ENCODE measurements around the gene FAM72B. TPM values are rescaled to one million over a fixed set of nuclear protein-coding genes. Genes with fewer than 3 reads are reported as not detected.
"Not testable (repeated sequence)": the region's sequence is repeated elsewhere in the genome, so short reads cannot be mapped to it uniquely, and the experiment has no call there.

FAM72B gene
- polyA plus RNA-seq, 4 donors: 3.8 to 5.2 (median 4.5) TPM

GRCh38 chr1:121156958-121157603, 27.1 kb downstream of the FAM72B start:
- not testable (repeated sequence) for DNase-seq (ENCODE audit: low read depth in 4 of 4, low spot score in 3 of 4)

GRCh38 chr1:121155671-121156358, 28.3 kb downstream of the FAM72B start:
- not testable (repeated sequence) for DNase-seq (ENCODE audit: low read depth in 4 of 4, low spot score in 3 of 4)

GRCh38 chr1:121154811-121155210, 29.3 kb downstream of the FAM72B start:
- DNase-seq (ENCODE audit: low read depth in 4 of 4, low spot score in 3 of 4): not testable (repeated sequence)

GRCh38 chr1:121152788-121153187, 31.4 kb downstream of the FAM72B start:
- not testable (repeated sequence) for DNase-seq (ENCODE audit: low read depth in 4 of 4, low spot score in 3 of 4)

- not testable (repeated sequence) for DNase-seq (ENCODE audit: low read depth in 4 of 4, low spot score in 3 of 4)
Observed at GRCh38 chr1:121151294-121151693, 32.8 kb downstream of the FAM72B start.

GRCh38 chr1:121148489-121149190, 35.5 kb downstream of the FAM72B start:
- DNase-seq (ENCODE audit: low read depth in 4 of 4, low spot score in 3 of 4): not testable (repeated sequence)

GRCh38 chr1:121140393-121140792, 43.7 kb downstream of the FAM72B start:
- not testable (repeated sequence) for DNase-seq (ENCODE audit: low read depth in 4 of 4, low spot score in 3 of 4)

- not testable (repeated sequence) for DNase-seq (ENCODE audit: low read depth in 4 of 4, low spot score in 3 of 4)
Observed at GRCh38 chr1:121131494-121131893, 52.6 kb downstream of the FAM72B start.

GRCh38 chr1:121118480-121118824, 65.7 kb downstream of the FAM72B start:
- DNase-seq (ENCODE audit: low read depth in 4 of 4, low spot score in 3 of 4): not testable (repeated sequence)

Other genes with a start within 250 kb of the FAM72B start
- gene SRGAP2C, start 635 bp upstream of the FAM72B start, polyA plus RNA-seq (ENCODE audit: insufficient read length in 4 of 4): 10 to 100 TPM; 18.9 to 26.5 (median 22.9) TPM

Data from right renal pelvis (tissue), 4 donors.